Inferior parietal cortex (tissue), 1 donor: ENCODE results near the gene ATP8B2.
"Not testable (repeated sequence)": the region's sequence is repeated elsewhere in the genome, so short reads cannot be mapped to it uniquely, and the experiment has no call there.

Experiments used
- DNase-seq: peaks from one replicate; pipeline ENCODE4 v3.0.0-alpha.2; 2016; ENCODE audit errors: extremely low spot score

The ATP8B2 gene

DNA sequence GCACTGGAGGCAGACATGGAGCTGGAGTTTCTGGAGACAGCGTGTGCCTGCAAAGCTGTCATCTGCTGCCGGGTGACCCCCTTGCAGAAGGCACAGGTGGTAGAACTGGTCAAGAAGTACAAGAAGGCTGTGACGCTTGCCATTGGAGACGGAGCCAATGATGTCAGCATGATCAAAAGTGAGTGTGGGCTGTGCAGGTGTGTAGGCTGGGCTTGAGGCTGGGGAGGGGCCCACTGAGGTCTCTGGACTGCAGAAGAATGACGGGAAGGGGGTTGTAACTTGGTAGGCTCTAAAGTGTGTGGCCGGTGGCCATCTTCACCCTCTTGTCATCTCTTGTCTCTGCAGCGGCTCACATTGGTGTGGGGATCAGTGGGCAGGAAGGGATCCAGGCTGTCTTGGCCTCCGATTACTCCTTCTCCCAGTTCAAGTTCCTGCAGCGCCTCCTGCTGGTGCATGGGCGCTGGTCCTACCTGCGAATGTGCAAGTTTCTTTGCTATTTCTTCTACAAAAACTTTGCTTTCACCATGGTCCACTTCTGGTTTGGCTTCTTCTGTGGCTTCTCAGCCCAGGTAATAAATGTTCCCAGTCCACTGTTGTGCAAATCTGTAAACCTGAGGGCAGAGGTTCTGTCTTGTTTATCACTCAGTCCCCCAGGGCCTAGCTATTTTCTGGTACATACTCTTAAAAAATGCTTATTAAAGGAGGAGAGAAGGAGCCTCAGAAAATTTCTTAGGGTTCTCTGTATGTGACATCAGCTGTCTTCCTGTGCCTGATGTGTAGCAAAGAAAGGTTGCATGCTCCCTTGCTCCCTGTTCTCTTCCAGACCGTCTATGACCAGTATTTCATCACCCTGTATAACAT, 19.9 kb downstream of the ATP8B2 start:
- DNase-seq: peak; percentile 44

DNA sequence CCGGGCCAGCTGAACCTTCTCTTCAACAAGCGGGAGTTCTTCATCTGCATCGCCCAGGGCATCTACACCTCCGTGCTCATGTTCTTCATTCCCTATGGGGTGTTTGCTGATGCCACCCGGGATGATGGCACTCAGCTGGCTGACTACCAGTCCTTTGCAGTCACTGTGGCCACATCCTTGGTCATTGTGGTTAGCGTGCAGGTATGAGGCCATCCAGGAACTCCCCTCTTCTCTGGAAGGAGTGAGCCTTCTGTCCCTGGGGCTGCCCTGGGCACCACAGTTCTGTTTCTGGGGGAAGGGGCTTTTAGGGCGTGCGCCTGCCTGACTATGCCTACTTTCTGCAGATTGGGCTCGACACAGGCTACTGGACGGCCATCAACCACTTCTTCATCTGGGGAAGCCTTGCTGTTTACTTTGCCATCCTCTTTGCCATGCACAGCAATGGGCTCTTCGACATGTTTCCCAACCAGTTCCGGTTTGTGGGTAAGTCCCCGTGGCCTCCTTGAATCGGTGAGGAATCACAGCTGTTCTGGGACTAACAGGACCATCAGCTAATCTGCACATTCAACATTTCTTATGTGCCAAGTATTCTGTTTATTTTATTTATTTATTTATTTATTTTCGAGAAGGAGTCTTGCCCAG, 21.1 kb downstream of the ATP8B2 start:
- DNase-seq: no peak

DNA sequence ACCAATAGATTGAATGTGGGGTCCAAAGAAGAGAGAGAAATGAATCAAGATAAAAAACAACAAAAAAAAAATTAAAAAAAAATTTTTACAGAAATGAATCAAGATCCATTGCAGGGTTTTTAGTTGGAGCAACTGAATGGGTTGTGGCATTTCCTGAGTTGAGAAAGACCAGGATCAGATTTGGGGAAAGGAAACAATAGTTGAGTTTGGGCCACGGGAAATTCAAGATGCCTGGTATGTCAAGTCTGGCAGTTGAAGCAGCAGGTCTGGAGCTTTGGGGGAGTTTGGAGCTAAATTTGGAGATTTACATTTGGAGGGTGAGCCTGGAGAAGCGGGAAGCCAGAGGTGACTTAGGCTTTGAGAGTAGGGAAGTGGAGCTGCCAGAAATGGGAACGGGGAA, 22.6 kb downstream of the ATP8B2 start:
- DNase-seq: no peak

DNA sequence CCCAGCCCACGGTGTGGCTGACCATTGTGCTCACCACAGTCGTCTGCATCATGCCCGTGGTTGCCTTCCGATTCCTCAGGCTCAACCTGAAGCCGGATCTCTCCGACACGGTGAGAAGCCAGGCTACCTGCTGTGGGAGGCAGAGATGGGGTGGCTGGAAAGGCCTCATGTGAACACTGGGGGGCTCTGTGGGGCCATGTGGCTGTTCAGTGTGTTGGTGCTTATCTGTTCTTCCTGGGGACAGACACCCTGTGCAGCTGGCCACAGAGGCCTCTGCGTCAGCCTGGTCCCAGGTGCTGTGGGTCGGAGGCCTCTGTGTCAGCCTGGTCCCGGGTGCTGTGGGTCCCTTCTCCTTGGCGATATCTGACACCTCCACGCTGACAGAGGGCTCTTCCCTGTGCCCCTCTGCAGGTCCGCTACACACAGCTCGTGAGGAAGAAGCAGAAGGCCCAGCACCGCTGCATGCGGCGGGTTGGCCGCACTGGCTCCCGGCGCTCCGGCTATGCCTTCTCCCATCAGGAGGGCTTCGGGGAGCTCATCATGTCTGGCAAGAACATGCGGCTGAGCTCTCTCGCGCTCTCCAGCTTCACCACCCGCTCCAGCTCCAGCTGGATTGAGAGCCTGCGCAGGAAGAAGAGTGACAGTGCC, 23.2 kb downstream of the ATP8B2 start:
- DNase-seq: no peak

DNA sequence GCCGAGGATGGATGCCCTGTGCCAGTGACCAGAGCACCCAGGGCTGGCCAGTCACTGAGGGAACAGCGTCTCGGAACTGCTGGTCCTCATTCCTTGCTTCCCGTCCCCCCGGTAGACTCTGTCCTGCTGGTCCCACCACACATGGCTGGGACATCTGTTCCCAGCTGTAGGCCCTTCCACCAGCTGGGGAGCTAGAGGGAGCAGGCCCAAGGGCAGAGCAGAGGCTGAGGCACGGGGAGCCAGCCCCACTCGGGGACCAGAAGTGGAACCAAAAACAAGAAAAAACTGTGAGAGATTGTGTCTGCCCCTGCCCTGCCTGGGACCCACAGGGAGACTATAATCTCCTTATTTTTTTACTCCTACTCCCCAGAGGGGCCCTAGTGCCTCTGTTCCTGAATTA, 23.8 kb downstream of the ATP8B2 start:
- no peak for DNase-seq

DNA sequence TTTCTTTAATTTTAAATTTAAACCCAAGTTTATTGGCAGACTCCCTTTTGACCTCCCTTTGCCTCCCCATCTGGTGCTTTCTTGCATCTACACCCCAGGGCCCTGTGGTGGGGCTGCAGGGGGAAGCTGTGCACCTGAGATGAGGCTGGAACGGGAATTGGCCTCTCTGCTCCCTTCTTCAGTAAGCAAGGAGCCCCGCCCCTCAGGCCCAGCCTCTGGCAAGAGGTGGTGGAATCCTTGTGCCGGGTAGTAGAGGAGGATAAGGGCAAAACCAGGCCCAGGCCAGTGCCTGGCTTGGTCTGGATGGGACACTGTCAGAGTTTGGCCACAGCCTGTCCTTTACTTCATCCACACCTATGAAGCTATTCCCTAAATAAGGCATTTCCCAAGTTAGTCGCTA, 25.1 kb downstream of the ATP8B2 start:
- DNase-seq: no peak

DNA sequence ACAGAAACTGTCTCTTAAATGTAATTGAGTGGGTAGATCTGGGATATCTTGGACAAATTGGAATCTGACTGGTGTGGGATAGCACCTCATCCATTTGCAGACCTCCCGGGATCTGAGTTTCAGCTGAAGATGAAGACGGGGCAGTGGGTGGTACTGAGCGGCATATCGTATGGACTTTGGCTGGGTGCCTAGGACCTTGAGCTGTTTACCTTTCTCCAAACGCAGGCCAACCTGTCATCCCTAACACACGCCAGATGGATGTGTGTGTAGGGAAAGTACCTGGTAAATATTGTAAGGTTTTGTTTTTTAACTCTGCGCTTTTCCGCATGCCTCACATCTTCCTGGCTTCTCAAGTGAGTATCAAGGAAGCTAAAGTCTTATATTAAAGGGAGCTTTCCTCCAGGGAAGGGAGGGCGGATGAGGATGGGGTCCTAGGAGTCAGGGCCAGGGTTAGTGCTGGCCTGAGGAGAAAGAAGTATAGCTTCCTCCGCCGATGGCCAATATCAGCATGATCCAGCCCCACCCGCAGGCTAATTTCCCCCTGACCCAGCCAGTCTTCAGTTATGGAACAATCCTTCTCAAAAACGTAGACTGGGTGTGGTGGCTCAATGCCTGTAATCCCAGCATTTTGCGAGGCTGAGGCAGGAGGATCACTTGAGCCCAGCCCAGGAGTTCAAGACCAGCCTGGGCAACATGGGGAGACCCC, 26.2 kb downstream of the ATP8B2 start:
- no peak for DNase-seq

DNA sequence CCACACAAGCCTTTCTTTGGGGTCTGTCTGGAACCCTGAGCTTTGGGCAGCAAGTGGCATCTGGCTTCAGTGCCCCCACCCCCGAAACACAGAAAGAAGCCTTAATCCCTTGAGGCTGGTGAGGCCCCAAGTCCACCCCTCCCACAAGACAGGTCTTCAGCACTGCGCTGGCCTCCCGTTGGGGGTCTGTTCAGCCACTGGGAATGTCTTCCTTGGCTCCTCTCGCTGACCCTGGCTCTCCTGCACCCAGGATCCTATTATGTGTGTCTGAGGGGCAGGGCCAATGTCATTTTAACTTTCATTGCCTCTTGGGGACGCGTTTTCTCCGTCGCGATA, 26.9 kb downstream of the ATP8B2 start:
- no peak for DNase-seq

DNA sequence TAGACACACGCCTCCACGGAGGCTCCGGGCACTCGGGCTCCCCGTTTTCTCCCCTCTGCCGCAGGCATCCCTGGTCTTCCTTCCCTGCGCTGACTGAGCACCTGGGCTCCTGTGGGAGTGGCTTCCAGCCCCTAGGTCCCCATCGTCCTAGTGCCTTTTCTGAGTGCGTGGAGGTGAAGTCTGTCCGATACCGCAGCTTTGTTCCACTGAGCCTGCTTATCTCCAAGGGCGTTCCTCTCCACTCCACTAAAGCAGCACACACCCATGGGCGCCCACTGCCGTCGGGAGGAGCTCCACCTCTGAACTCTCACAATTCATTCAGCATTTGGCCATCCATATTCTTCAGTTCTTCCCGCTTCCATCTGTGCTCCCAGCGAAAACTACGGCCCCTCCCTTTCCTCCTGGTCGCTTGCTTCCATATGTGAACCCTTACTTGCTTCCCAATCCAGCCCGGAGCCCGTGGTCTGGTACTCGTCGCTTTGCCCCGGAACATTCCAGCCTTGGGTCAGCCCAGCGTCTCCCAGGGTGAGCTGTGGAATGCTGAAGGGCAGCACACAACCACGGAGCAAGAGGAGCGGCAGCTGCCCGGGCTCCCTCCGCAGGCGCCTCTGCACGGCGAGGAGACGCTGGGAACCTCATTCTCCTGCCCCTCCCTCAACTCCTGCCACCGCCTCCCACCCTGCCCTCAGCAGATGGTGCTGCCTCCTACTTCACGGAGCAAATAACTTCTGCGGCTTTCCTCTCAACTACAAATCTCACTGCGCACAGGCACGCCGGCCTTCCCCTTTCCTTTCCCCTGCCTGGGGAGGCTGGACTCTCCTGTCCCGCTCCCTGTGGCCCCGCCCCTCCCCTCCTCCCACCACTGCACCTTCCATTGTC, 27.5 kb downstream of the ATP8B2 start:
- peak; percentile 28 for DNase-seq

DNA sequence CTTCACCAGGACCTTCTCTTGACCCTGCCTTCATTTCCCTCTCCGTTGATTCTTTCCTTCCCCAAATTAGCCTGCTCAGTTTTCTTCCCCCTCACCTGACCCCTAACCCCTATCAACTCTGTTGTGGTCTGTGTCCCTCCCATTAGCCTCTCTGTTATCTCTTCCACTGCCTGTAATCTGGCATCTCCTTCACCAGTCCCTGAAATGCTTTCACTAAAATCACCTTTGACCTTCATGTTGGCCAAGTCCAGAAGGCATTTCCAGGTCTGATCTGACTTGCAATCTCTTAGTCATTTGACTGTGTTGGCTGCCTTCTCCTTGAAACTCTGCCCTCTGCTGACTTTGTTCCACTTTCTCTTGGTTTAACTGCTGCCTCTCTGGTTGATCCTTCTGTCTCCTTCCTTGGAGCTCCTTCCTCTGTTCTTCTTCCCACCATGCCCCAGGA, 28.2 kb downstream of the ATP8B2 start:
- no peak for DNase-seq

DNA sequence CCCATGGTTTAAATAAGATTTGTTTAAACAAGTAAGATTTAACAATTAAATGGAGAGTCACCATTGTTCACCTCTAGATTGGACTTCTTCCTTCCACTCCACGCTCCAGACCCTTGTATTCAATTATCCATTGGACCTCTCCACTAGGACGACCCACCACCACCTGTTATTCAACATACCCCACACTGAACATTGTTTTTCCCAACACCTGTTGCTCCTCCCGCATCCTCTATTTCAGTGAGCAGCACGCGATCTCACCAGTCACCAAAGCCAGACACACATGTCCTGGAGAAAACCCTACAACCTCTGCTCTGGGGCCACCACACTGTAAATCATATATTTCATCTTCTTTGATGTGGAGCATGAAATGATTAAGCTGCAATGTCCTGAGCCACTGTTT, 28.6 kb downstream of the ATP8B2 start:
- no peak for DNase-seq

DNA sequence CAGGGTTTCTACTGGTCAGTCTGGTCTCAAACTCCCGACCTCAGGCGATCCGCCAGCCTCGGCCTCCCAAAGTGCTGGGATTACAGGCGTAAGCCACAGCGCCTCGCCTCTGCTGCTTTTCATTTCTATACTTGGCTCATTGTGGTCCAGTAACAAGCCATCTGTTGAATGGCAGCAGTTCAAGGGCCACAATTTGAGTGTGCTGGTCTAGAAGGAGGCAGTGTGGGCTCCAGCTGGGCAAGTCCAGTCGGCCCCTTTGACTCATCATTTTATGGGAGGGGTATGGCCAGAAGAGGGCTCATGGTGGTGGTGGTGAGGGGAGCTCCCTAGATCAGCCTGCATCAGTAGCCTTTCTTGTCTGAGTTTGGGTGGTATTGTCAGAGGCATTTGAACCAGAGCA, 33.2 kb downstream of the ATP8B2 start:
- DNase-seq: no peak

DNA sequence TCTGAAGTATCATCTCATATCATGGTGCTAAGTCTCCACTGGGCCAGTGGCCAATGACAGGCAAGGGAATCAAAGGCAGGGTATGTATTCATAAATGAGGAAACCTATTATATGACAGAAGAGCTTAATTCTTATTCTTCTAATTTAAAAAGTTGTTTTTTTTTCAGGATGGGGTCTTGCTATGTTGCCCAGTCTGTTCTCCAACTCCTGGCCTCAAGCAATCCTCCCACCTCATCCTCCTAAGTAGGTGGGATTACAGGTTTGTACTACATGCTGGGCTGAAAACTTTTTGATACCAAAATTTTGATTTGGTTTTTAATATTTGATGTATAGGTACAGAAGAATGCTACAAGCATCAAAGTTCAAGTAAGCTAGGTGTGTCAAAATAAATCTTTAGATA, 35.0 kb downstream of the ATP8B2 start:
- DNase-seq: no peak

DNA sequence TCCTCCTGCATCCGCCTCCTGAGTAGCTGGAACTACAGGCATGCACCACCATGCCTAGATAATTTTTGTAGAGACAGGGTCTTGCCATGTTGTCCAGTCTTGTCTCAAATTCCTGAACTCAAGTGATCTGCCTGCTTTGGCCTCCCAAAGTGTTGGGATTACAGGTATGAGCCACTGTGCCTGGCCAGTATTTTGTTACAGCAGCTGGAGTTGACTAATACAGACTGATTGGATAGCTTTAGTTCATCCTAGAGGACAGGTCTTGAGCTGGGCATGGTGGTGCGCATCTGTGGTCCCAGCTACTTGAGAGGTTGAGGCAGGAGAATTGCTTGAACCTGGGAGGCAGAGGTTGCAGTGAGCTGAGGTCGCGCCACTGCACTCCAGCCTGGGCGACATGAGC, 35.6 kb downstream of the ATP8B2 start:
- not testable (repeated sequence) for DNase-seq

DNA sequence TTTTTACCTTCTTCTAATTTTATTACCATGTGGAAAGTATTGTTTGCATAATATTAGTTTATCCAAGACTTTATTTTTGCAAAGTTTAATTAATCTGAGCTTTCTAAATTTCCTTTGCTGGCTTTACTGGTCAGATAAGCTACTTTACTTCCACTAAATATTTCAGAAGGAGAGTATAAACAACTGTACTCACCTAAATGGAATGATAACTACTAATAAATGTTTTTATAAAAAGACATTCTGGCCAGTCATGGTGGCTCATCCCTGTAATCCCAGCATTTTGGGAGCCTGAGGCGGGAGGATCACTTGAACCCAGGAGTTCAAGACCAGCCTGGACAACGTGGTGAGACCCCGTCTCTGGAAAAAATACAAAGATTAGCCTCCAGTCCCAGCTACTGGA, 36.0 kb downstream of the ATP8B2 start:
- no peak for DNase-seq

DNA sequence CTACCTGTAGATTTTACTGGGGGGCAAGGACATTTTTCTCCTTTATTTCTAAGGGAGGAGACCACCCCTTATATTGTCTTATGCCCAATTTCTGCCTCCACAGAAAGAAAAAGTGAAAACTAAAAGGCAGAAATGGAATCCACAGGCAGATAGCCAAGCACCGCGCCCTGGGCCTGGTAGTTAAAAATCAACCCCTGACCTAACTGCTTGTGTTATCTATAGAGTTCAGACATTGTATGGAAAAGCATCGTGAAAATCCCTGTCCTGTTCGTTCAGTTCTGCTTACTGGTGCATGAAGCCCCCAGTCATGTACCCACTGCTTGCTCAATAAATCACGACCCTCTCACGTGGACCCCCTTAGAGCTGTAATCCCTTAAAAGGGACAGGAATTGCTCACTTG, 46.1 kb downstream of the ATP8B2 start:
- DNase-seq: no peak

DNA sequence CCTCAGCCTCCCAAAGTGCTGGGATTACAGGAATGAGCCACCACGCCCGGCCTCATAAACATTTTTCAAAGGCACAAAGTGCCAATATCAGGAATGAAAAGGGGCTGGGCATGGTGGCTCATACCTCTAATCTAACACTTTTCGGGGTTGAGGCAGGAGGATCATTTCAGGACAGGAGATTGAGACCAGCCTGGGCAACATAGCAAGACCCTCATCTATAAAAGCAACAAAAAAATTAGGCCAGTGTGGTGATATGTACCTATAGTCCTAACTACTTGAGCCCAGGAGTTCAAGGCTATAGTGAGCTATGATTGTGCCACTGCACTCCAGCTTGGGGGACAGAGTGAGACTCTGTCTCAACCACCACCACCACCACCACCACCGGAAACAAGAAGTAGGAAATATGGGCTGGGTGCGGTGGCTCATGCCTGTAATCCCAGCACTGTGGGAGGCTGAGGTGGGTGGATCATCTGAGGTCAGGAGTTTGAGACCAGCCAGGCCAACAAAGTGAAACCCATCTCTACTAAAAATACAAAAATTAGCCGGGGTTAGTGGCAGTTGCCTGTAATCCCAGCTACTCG, 48.5 kb downstream of the ATP8B2 start:
- DNase-seq: not testable (repeated sequence)

DNA sequence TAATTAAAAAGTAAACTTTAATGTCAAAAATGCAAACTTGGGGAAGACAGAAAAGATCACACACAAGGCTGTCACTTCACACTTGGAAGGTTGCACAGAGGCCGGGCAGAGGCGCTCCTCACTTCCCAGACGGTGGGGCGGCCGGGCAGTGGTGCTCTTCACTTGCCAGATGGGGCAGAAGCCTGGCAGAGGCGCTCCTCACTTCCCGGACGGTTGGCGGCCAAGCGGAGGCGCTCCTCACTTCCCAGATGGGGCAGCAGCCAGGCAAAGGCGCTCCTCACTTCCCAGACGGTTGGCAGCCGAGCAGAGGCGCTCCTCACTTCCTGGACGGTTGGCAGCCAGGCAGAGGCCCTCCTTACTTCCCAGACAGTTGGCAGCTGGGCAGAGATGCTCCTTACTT, 54.0 kb downstream of the ATP8B2 start:
- DNase-seq: no peak

DNA sequence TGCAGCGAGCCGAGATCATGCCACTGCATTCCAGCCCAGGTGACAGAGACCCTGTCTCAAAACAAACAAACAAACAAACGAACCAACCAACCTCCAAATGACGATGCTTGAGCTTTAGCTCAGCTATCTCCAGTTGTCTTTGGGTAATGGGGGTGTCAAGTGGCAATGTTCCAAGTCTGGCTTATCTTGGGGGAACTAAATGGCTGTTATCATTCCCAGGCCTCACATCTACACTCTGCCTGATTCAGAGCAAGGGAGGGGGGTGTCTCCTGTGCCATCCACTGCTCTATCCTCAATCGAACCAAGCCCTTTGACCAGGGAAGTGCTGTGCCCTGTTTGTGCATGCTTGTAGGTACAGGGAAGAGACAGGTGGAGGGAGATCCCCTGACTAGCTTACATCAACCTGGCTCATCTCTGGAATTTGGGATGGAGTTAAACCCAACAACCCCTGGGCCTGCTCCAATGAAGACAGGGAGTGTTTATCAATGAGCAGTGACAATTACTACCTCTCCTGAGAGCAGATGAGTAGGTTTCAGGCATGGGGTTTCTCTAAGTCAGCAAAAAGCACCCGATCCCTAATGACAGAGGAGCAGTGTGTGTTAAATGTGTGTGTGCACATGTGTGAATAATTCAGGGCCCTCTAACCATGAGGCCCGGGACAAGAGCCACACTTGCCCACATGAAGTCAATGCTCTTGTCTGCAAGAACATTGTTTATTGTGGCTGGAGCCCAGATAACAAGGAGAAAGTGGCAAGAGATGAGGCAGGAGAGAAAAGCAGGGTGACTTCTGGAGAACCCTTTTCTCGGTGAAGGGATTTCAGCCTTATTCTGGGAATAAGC, 59.5 kb downstream of the ATP8B2 start:
- DNase-seq: no peak
